GM21526 (cell line): ENCODE data around the gene SHC1.

Experiments
- ATAC-seq: cut with Tn5 transposase; IDR thresholded peaks from one replicate; pipeline ENCODE4 v1.9.1; 2021; ENCODE audit warnings: moderate library complexity; ENCODE audit not compliant: unreplicated experiment, low FRiP score

The SHC1 gene

GRCh38 chr1:154974808-154975408 lies 4.4 kb upstream of the SHC1 start:
- ATAC-seq = peak; percentile 38

DNA sequence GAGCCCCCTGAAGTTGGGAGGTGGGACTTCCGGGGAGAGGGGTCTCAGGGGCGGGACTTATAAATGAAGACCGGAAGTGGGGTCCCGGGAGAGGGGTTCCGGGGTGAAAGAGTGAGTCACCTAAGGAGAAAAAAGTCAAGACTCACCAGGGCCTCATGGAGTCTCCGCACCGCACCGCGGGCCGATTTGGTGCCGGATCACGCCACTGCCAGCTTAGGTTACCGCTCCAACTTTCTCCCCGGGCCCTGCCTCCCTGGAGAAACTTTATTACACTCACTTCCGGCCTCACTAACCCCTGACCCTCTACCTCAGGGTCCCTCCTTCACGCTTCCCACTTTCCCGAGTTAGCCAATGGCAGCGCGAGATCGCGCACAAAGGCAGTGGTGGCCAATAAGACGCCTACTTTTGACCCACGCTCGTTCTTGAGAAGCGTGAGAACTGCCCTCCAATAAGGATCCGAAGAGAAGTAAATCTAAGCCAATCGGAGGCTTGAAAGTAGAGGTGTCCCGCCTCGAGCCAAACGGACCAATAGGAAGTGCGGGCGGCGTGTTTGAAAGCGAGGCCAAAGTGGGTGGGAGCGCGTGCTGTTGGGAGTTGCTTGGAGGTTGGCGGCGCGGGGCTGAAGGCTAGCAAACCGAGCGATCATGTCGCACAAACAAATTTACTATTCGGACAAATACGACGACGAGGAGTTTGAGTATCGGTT lies 3.7 kb upstream of the SHC1 start, which contains the start of gene CKS1B:
CKS1B (plus strand) TSS at position 580 of the 706 bp plus-strand sequence; CDS start at position 645, 65 bp downstream.
- ATAC-seq = peak; percentile 74

- ATAC-seq = peak; percentile 26
These were observed 3.0 kb upstream of the SHC1 start for GRCh38 chr1:154973344-154974101.

DNA sequence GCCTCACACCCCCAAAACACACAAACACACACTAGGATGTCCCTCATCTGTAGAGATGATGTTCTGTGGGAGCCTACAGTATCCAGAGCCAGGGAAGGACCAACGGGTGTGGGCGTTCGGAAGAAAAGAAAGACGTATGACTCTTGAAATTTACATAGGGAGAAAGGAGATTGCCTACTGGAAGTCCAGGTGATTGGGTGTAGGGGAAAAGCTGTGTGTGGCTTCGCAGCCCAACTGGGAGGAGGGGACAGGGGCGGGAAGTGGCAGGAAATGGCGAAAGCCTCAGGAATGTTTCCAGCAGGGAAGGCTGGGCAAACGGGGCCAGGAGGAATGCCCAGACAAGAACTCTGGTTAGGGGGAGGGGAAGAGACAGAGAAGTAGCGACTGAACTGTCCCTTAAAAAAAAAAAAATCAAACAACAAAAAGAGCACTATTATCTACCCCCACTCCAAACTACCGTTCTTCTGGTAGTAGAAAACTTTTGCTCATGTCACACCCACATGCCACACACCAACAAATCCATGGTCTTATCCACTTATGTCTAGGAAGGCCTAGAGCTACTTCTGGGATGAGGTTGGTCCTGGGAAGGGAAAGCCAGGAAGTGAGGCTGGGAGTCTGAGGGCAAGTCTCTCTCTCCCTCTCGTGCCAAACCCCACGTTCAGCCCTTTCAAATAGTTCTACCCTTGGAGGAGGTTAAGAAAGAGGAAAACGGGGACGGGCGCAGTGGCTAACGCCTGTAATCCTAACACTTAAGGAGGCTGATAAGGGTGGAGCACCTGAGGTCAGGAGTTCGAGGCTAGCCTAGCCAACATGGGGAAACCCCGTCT lies 2.2 kb upstream of the SHC1 start:
- ATAC-seq = no peak

DNA sequence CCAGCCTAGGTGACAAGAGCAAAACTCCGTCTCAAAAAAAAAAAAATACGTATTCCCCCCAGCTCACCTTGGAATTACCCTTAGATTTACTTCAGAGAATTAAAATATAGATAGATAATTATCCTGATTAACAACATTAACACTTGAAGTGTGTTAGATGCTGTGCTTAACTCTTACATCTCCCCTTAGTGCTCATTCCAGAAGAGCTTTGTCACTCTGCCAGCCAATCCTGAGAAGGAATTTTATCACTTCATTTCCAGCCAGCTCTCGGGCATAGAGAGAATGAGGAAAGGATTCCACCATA lies 1.6 kb upstream of the SHC1 start:
- ATAC-seq = no peak

- no peak for ATAC-seq
These were observed 923 bp upstream of the SHC1 start for GRCh38 chr1:154971341-154971998.

DNA sequence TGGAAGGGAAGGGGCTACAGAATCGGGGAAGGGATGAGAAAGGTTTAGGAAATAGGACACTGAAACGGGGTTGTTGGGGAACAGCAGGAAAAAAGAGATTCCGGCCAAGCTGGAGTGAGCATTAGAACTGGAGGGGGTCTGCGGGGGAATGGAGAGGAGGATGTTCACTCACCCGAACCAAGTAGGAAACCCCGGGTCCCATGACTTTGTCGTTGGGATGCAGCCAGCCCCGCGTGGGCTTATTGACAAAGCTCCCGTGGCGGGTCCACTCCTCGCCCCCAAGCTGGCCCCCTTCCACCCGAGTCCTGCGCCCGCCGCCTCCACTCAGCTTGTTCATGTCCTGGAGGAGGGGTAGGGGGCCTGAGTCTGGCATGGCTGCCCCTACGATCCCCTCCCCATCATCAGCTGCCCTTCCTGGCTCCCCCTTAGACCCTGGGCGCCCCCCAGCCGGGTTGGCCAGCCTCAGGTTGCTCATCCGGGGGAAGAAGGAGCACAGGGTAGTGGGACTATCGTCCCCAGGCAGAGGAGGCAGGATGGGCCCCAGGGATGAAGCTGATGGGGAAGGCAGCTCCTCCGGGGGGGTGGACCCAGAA lies 591 bp downstream of the SHC1 start:
- ATAC-seq = no peak

DNA sequence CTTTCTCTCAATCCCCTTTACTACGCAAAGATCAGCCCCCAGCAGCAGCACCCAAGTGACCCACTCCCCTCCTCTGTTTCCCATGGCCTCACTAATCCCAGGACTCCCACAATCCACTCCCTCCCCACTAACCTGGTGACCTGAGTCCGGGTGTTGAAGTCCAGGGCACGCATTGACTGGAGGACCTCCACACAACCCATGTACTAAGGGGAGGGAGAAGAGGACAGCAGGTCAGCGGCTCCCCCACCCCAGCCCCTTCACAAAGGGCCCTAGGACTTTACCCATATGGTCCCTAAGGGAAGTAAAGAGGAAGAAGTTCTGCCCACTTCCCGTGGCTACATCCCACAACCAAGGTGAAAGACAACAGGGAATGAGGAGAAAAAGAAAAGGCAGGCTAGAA lies 1.3 kb downstream of the SHC1 start:
- ATAC-seq = no peak

DNA sequence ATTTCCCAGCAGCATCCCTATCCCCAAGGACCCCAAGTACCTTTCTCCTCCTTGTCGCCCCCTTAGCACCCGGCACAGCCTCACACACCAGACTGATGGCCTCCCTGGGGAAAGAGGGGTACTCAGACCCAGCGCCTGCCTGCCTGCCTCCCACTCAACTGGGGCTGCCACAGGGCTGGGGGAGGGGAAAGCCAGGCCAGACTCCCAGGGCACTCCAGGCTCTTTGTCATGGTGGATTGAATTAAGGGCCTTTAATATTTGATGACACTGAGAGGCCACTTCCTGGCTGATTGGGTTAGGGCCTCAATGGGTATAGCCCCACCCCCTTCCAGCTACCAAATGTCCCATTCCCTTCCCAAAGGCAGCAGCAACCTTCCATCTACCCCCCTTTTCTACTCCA lies 1.8 kb downstream of the SHC1 start:
- no peak for ATAC-seq

- no peak for ATAC-seq
These were observed 3.1 kb downstream of the SHC1 start for GRCh38 chr1:154967331-154967950.

- no peak for ATAC-seq
These were observed 4.4 kb downstream of the SHC1 start for GRCh38 chr1:154966111-154966510.

DNA sequence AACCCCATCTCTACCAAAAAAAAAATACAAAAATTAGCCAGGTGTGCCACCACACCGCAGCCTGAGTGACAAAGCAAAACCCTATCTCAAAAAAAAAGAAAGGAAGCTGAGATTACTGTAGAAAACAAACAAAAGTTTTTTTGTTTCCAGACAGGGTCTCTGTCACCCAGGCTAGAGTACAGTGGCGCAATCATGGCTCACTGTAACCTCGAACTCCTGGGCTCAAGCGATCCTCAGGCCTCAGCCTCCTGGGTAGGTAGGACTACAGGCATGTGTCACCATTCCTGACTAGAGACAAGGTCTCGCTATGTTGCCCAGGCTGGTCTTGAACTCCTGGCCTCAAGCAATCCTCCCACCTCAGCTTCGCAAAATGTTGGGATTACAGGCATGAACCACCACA lies 6.2 kb downstream of the SHC1 start:
- no peak for ATAC-seq

DNA sequence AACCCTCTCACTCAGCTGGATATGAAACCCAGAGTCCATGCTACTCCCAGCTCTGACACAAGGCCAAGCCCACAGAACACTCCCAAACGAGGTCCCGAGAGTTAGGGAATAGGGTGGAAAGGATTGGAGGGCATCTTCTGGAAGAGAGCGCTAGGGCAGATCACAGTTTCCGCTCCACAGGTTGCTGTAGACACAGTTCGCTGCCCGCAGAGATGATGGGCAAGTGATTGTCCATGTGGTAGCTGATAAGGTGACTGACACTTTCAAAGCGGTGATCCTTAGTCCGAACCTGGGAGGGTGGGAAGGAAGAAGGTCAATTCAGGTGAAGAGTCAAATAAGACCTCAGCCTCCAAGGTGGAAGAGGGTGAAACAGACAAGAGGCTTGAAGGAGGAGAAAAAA lies 6.9 kb downstream of the SHC1 start:
- ATAC-seq = no peak

GRCh38 chr1:154962795-154963330 lies 7.7 kb downstream of the SHC1 start:
- ATAC-seq = no peak

- ATAC-seq = no peak
These were observed 8.3 kb downstream of the SHC1 start for GRCh38 chr1:154962156-154962749.

- ATAC-seq = peak; percentile 52
These were observed 9.1 kb downstream of the SHC1 start, which contains the start of gene PYGO2 for GRCh38 chr1:154961207-154962155. PYGO2 (minus strand) TSS chr1:154961782; CDS start chr1:154961576, 206 bp downstream.

GRCh38 chr1:154960446-154961136 lies 10.0 kb downstream of the SHC1 start:
- ATAC-seq = no peak
